Right atrium auricular region (tissue), 2 donors: ENCODE results near the gene TMEM202. TPM values are rescaled to one million over a fixed set of nuclear protein-coding genes. Genes with fewer than 3 reads are reported as not detected.
"Not testable (repeated sequence)": the region's sequence is repeated elsewhere in the genome, so short reads cannot be mapped to it uniquely, and the experiment has no call there.

Experiments used
- DNase-seq: peaks from one replicate; pipeline ENCODE4 v3.0.0-alpha.2; 2019; ENCODE audit warnings: low spot score
- H3K27ac ChIP-seq, 2 donors: fragments of 200-600 bp; sonication (generic); 1 replicate in 1 of 2; 2 replicates in 1 of 2; pipeline ENCODE4 v1.5.1; 2016 to 2019
- H3K27me3 ChIP-seq, 2 donors: fragments of 200-600 bp; sonication (generic); one replicate each; pipeline versions ENCODE4 v1.5.1 to v1.6.0; 2017 to 2019
- H3K36me3 ChIP-seq: fragments of 200-600 bp; sonication (generic); one replicate; pipeline ENCODE4 v1.5.1; 2016
- H3K4me1 ChIP-seq, 2 donors: fragments of 200-600 bp; sonication (generic); one replicate each; pipeline versions ENCODE4 v1.5.1 to v1.6.0; 2017 to 2019
- H3K4me3 ChIP-seq, 2 donors: fragments of 200-600 bp; sonication (generic); 1 replicate in 1 of 2; 2 replicates in 1 of 2; pipeline ENCODE4 v1.5.1; 2017 to 2019; ENCODE audit warnings: mild to moderate bottlenecking in 1 of 2, moderate library complexity in 1 of 2
- H3K9me3 ChIP-seq, 2 donors: fragments of 200-600 bp; sonication (generic); one replicate each; pipeline ENCODE4 v1.5.1; 2019
- total RNA-seq, 2 donors: library from RNA; depleted of rRNA; stranded (reverse); fragments of >200 nt; gene quantifications; one replicate each; pipeline ENCODE4 v1.1.0, GENCODE V29; 2016
- TF ChIP-seq, protein P1 (sequence below), 2 donors: fragments of 200-600 bp; sonication (generic); IDR thresholded peaks; one replicate each; pipeline ENCODE4 v1.5.1; 2019; ENCODE audit warnings: antibody characterized with exemption in 2 of 2

Gene TMEM202
- total RNA-seq, 2 donors from 2014 or later: not detected

DNA sequence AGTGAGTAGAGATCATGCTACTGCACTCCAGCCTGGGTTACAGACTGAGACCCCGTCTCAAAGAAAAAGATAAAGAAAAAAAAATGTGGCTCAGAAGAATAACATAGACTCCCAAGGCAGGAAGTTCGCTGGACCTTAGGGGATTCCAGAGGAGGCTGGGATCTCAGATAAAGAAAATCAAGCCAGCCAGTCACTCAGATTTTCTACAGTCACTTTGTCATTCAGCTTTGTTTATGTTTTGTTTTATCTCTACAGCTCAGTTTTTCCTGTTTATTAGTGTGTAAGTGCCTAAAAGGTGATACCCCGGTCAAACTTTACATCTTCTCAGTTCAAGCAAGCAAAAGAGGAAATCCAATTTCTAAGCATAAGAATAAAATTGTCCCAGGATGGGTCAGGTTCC is 6.3 kb downstream of the TMEM202 start:
- no peaks in the 10 kb centered on the region for H3K9me3 ChIP-seq
- DNase-seq: no peak
- no peak overlapping the region for H3K4me3 ChIP-seq
- H3K27me3 ChIP-seq: no peaks in the 10 kb centered on the region
- TF ChIP-seq, protein P1, sequence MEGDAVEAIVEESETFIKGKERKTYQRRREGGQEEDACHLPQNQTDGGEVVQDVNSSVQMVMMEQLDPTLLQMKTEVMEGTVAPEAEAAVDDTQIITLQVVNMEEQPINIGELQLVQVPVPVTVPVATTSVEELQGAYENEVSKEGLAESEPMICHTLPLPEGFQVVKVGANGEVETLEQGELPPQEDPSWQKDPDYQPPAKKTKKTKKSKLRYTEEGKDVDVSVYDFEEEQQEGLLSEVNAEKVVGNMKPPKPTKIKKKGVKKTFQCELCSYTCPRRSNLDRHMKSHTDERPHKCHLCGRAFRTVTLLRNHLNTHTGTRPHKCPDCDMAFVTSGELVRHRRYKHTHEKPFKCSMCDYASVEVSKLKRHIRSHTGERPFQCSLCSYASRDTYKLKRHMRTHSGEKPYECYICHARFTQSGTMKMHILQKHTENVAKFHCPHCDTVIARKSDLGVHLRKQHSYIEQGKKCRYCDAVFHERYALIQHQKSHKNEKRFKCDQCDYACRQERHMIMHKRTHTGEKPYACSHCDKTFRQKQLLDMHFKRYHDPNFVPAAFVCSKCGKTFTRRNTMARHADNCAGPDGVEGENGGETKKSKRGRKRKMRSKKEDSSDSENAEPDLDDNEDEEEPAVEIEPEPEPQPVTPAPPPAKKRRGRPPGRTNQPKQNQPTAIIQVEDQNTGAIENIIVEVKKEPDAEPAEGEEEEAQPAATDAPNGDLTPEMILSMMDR (IDR thresholded peaks at IDR 0.05): no peak
- no peak overlapping the region for H3K27ac ChIP-seq
- H3K36me3 ChIP-seq: no peaks in the 10 kb centered on the region
- no peaks in the 10 kb centered on the region for H3K4me1 ChIP-seq

- Histone ChIP-seq H3K27ac (no peak overlapping the region), H3K9me3 (no peaks in the 10 kb centered on the region), H3K4me3 (no peak overlapping the region), H3K27me3 (no peaks in the 10 kb centered on the region), H3K4me1 (no peaks in the 10 kb centered on the region), H3K36me3 (no peaks in the 10 kb centered on the region)
- TF ChIP-seq, protein P1 (IDR thresholded peaks at IDR 0.05): no peak
- no peak for DNase-seq
Observed at GRCh38 chr15:72404841-72405240, 6.7 kb downstream of the TMEM202 start.

DNA sequence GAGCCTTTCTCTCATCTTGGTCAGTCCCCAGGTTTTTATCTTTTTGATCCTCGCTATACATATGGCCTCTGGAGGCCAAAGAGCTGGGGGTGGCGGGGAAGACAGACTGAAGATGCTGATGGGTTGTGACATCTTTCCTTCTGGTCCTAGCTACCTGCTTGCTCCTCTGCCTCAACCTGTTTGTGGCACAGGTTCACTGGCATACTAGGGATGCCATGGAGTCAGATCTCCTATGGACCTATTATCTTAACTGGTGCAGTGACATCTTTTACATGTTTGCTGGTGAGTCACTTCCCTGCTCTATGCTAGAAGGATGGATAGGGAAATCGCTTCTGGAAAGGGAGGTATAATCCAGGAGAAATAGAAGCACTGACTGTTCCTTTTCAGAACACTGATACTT is 8.8 kb downstream of the TMEM202 start:
- Histone ChIP-seq H3K4me1 (no peaks in the 10 kb centered on the region), H3K27ac (no peak overlapping the region), H3K9me3 (peaks cover 0 to 7% of the 10 kb centered on the region in 2 donors), H3K27me3 (no peaks in the 10 kb centered on the region), H3K36me3 (no peaks in the 10 kb centered on the region), H3K4me3 (no peak overlapping the region)
- DNase-seq: no peak
- TF ChIP-seq, protein P1 (IDR thresholded peaks at IDR 0.05): no peak

DNA sequence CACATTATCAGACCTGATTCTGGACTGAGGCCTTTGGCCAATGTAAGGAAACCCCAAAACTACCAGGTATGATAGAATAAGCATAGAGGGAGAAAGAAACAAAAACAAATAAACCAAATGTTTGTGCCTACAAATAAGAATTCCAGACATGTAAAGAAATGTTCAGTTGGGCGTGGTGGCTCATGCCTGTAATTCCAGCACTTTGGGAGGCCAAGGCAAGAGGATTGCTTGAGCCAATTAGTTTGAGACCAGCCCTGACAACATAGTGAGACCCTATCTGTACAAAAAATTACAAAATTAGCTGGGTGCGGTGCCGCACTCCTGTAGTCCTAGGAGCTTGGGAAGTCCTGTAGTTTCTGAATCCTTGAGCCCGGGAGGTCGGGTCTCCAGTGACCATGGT is 13.0 kb downstream of the TMEM202 start:
- Histone ChIP-seq H3K4me1 (no peaks in the 10 kb centered on the region), H3K27me3 (no peaks in the 10 kb centered on the region), H3K36me3 (no peaks in the 10 kb centered on the region), H3K27ac (no peak overlapping the region), H3K9me3 (peaks cover 0 to 7% of the 10 kb centered on the region in 2 donors), H3K4me3 (no peak overlapping the region)
- DNase-seq: no peak
- TF ChIP-seq, protein P1 (IDR thresholded peaks at IDR 0.05): no peak

- H3K4me1 ChIP-seq: no peaks in the 10 kb centered on the region
- no peak overlapping the region for H3K4me3 ChIP-seq
- no peaks in the 10 kb centered on the region for H3K36me3 ChIP-seq
- DNase-seq: no peak
- H3K9me3 ChIP-seq: peaks cover 0 to 7% of the 10 kb centered on the region in 2 donors
- H3K27ac ChIP-seq: no peak overlapping the region
- no peaks in the 10 kb centered on the region for H3K27me3 ChIP-seq
- TF ChIP-seq, protein P1 (IDR thresholded peaks at IDR 0.05): no peak
Observed at GRCh38 chr15:72411544-72411943, 13.4 kb downstream of the TMEM202 start.

DNA sequence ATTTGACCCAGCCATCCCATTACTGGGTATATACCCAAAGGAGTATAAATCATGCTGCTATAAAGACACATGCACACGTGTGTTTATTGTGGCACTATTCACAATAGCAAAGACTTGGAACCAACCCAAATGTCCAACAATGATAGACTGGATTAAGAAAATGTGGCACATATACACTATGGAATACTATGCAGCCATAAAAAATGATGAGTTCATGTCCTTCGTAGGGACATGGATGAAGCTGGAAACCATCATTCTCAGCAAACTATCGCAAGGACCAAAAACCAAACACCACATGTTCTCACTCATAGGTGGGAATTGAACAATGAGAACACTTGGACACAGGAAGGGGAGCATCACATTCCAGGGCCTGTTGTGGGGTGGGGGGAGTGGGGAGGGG is 15.2 kb downstream of the TMEM202 start:
- DNase-seq, H3K27ac ChIP-seq, H3K36me3 ChIP-seq, H3K27me3 ChIP-seq, H3K9me3 ChIP-seq, H3K4me1 ChIP-seq, H3K4me3 ChIP-seq: not testable (repeated sequence)
